HG03439 (cell line): Measurements from ENCODE around the gene HNRNPD.
A peak's percentile ranks its signal among the peaks of the same experiment; 100 is the strongest.
"Not testable (repeated sequence)": the region's sequence is repeated elsewhere in the genome, so short reads cannot be mapped to it uniquely, and the experiment has no call there.

ENCODE experiments used
- ATAC-seq: cut with Tn5 transposase; IDR thresholded peaks from one replicate; pipeline ENCODE4 v1.9.1; 2021; ENCODE audit warnings: mild to moderate bottlenecking, moderate library complexity; ENCODE audit not compliant: unreplicated experiment

Gene HNRNPD

DNA sequence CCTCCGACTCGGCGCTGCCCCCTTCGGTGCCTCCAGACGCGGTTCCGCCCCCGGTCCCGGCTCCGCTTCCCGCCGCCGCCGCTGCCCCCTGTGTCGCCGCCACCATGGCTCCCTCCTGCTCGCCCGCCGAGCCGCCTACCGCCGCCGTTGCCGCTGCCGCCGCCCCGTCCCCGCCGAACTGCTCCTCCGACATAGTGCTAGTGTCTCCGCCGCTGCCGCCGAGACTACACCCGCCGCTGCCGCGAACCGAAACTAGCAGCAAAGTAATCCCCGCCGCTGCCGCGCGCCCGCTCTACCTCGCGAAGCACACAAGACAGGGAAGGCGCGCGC is 340 bp downstream of the HNRNPD start:
- peak; percentile 29 for ATAC-seq

DNA sequence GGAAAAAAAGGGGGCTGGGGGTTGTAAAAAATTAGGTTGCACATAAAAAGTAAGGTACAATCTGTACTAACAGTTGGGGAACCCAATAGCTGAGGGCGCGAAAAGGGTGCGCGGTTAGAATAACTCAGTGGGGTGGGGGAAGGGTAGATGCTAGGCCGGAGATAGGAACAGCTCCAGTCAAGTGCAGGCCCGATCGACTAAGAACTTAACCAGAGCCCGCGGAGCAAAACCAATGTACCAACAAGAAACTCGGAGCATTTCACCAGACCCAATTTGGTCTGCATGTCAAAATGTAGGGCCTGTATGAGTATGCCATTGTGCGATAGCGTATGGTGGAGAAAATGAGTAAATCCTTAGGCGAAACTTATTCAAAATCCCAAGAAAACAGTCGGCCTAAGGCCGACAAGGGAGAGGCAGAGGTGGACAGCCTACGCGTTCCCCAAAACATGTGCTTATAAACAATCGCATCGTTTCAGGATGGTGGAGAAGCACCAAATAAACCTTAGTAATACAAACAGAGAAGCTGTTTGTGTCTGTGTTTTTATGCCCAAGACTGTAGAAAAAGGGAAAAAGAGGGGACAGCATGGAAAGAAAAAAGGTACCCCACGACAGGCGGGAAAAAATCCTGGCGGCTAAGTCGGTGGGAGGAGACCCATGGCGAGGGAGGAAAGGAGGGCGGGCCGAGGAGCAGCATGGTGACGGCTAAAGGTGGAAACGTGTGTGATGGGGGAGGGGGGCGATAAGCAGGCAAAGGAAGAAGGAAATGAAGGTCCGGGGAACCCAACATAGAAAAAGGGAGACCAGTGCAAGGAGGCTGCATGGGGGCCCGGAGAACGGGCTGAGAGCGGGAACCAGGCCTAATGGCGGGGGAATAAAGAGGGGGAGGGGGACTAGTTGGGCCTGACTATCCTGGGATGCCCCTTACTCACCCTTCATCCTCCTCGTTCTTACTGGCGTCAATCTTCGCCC is 990 bp downstream of the HNRNPD start:
- ATAC-seq, result no peak

DNA sequence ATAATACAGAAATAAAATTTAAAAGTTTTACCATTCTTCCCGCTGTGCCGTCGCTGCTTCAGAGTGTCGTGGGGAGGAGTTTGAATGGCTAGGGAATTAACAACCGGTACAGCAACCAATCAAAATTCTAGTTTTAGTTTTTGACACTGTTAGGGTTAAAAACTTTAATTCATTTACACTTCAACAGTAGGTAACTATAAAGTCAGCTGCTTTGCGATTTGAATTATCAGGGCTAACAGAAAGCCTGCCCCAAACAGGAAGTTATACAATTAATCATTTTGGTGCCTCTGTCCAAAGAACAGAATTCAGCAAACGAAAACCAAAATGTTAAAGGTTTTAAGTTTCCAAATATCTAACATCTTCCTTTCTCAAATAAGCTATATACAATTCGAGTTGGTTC is 2.3 kb downstream of the HNRNPD start:
- no peak for ATAC-seq

DNA sequence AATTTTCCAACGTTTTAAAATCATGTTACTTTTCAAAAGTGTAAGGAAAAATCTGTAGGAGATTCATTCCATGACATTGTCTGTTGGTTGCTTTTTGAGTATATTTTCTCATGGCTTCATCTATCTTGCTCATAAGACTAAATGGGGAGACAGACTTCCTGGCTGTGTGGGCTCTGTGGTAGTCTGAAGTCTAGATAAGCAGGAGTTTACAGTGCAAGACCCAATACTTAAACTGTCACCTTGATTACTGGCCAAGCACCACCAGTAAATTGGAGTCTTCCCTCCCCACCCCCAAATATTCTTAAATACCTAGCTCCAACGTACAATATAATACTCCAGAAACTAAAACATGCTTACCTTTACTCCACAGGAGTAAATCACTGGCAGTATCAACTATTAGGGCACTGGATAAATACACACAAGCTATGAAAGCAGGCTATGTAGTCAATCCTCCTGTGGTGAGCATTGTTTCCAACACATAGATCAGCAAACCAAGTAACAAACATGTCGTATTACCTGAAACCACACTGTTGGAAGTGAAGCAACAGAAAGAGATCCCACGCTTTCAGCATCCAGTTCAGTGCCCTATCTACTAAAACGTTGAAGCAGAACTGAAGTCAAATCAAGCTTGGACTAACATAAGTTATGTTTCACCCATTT is 6.2 kb downstream of the HNRNPD start:
- no peak for ATAC-seq

DNA sequence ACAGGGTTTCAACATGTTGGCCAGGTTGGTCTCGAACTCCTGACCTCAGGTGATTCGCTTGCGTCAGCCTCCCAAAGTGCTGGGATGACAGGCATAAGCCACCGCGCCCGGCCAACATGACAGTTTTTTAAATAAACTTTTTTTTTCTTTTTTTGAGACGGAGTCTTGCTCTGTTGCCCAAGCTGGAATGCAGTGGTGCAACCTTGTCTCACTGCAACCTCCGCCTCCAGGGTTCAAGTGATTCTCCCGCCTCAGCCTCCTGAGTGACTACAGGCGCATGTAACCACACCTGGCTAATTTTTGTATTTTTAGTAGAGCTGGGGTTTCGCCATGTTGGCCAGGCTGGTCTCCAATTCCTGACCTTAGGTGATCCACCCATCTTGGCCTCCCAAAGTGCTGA is 7.4 kb downstream of the HNRNPD start:
- ATAC-seq, result not testable (repeated sequence)

DNA sequence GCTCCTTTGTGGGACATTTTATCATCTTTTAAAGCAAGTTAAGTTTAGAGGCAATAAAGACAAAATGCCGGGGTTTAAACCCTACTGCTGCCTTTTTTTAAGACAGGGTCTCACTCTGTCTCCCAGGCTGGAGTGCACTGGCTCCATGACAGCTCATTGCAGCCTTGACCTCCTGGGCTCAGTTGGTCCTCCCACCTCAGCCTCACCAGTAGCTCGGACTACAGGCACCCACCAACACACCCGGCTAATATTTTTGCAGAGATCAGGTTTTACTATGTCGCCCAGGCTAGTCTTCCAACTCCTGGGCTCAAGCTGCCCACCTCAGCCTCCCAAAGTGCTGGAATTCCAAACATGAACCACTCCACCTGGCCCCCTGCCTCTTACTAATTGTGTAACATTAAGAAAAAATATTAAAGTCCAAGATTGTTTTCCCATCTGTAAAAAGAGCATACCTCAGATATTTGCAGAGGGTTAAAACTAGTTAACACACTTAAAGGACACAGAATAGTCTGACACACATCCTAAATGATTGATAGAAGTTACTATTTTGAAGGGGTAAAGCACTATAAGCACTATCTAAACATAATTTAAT is 9.8 kb downstream of the HNRNPD start:
- ATAC-seq, result no peak

DNA sequence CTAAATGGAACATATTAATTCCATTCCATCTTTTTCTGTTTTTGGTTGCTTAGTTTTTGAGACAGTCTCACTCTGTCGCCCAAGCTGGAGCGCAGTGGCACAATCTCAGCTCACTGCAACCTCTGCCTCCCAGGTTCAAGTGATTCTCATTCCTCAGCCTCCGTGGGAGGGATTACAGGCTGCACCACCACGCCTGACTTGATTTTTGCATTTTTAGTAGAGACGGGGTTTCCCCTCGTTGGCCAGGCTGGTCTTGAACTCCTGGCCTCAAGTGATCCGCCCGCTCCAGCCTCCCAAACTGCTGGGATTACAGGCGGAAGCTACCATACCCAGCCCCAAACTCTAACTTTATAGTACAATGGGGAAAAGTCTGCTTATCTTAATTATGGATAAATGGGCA is 11.2 kb downstream of the HNRNPD start:
- ATAC-seq, result no peak

DNA sequence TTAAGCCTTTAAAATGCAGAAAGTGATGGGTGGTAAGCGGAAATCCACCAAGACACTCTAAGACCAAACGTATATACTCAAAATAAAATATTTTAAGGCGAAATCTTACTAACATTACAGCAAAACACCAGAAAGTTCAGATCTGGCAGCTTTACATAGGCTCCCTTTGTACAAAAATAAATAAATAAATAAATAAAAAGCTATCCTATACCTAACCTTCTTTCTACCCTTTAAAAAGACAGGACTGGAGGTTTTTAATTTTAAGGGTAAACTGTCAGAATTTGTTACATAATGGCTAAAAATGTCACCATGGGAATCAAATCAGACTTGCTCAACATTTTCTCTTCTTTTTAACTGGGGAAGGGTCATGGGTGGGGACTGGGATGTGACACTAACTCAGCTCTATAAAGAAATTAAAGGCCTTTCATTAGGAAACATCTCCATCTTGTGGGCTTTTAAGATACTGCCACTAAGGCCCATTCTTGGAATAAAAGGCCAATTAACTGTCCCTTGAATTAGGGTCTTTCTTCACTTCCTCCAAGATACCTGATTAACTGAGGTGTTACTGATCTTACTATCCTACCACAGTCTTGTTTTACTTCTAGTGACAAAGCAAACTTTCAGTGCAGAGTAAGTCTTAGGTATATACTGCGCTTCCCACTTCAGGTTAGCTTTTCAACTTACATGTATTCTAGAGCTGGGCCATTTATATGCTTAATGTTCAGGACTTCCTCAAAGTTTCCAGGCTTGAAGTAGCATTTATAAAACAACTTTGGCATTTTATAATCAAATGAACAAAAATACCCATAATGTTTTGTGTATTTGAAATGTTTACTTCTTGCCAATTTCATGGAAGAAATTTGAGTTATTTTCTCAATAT is 13.3 kb downstream of the HNRNPD start:
- ATAC-seq, result no peak

DNA sequence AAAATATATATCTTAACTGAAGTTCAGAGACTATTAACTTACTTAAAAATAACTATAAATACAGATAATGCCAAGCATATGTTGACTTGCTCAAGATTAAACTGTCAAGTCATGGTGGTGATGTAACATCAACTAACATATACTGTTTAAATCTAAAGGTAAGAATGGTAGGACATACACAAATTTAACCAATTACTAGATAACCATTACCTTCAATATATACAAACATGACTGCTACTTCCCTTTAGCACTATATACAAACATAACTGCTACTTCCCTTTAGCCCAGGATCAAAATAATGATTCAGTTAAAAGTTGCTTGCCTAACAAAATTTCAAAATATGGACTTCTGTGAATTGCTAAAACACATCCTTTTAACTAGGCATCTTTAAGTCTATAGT is 14.9 kb downstream of the HNRNPD start:
- no peak for ATAC-seq

DNA sequence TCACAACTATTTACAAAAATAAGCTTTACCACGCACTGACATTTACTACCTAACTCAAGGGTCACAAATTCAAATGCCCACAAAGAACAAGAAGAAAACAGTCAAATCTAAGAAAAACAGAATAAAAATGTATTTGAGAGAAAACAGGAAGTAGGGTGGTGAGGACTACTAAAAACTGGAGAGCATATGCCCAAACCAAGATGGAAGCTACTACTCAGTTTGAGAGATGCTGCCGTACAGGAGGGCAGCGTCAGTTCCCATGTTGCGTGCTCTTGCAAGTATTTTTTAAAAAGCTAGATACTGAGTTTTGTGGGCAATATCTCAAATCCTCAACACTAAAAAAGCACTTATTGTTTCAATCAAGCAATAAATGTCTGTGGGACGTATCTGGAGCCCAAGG is 16.2 kb downstream of the HNRNPD start:
- ATAC-seq, result no peak

DNA sequence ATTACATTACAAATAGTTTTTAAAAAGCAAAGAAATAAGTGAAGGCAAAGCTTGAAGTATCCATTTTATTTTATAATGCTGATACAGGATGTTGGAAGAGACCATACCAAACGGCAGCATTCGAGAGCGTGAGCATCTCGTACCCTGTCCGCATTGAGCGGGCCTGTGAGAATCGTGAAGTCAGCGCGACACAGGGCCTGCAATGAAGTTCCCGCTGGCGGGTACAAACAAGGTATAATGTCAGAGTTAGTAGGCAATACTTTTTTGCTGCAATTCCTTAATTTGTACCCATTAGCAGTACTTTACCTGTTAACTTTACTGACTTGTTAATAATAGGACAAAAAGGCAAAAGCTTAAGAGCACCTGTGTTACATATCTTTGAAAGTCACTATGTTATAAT is 19.0 kb downstream of the HNRNPD start:
- ATAC-seq, result no peak

DNA sequence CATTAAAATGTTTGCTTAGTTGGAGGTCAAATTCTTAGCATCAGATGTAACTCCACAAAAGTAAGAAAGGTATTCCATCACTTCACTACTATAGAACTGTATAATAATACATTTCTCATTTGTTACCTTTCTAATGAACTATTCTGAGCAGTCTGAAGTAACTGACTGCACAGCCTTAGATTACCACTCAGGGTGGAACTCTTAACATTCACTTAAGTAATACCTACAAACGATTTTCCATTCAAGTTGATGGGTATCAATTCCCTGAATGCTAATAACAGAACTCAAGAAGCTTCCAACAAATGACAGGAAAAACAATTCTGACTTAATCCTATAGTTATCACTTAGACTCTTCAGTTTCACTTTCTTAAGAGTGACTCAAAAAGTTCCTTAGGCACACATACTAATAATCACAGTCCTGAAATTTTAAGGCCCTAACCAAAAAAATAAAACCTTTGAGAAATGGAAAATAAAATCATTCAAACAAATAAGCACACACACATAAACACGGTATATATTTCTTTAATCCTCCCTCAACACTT is 20.9 kb downstream of the HNRNPD start:
- no peak for ATAC-seq

DNA sequence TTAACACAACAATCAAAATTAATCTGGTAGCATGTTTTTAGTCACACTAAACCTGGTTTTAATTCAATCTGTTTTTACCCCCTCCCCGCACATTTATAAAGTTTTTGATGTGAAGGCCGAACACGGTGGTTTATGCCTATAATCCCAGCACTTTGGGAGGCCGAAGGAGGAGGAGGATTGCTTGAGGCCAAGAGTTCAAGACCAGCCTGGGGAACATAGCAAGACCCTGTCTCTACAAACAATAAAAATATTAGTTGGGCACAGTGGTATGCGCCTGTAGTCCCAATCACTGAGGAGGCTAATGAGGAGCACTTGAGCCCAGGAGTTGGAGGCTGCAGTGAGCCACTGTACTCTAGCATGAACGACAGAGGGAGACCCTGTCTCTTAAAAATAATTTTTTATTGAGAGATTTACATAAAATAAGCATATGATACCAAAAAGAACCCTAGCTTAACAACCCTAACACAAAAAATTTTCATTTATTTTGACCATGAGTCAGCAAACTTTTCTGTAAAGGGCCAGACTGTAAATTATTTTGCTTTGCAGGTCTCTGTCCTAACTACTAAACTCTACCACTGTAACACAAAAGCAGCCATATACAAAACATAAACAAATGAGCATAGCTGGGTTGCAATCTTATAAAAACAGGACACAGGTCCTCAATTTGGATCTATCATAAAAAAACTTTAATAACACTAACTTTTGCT is 21.5 kb downstream of the HNRNPD start:
- ATAC-seq, result no peak

DNA sequence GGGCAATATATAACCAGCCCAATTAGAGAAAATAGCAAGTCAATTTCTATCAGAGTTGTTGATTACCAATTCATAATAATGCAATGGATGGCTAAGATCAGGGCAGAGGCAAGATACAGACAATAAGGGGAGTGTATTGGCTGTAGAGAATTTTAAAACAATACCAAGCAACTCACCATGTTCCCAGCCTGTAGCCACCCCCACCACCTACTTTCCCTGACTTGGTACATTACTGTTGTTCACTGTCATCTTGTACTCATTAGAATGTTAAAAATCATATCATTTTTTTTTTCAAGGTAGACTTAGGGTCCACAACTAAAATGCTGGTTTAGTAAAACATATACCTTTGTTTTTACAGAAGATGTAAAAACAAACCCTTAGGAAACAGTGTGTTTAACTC is 27.7 kb downstream of the HNRNPD start:
- no peak for ATAC-seq

DNA sequence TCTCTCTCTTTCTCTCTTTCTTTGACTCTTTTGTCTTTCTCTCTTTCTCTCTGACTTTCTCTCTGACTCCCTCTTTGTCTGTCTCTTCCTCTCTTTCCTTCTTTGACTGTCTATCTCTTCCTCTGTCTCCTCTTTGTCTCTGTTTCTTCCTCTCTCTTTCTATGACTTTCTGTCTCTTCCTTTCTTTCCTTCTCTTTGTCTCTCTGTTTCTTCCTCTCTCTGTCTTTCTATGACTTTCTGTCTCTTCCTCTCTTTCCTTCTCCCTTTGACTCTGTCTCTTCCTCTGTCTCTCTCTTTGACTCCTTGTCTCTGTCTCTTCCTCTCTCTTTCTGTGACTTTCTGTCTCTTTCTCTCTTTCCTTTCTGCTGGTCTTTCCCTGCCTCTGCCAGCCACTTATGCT is 38.7 kb downstream of the HNRNPD start:
- no peak for ATAC-seq

DNA sequence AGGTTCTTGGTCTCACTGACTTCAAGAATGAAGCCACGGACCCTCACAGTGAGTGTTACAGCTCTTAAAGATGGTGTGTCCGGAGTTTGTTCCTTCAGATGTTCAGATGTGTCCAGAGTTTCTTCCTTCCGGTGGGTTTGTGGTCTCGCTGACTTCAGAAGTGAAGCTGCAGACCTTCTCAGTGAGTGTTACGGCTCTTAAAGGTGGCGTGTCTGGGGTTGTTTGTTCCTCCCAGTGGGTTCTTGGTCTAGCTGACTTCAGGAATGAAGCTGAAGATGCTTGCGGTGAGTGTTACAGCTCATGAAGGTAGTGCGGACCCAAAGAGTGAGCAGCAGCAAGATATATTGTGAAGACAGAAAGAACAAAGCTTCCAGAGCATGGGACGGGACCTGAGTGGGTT is 40.1 kb downstream of the HNRNPD start:
- ATAC-seq, result not testable (repeated sequence)

DNA sequence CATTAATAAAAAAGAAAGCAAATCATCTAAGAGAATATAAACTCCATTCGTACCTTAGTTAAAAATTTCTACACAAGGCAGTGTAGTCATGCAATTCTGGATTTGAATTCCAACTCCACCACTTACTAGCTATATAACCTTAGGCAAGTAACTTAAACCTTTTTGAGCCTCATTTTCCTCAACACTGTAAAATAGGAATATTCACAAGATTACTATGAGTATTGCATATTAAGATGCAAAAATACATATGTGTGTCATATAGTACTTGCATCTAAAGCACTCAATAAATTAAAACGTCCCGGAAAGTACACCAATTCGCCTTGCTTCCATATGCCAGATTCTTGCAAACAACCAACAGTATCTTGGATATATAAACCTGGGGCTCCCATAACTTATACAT is 42.0 kb downstream of the HNRNPD start:
- ATAC-seq, result no peak

DNA sequence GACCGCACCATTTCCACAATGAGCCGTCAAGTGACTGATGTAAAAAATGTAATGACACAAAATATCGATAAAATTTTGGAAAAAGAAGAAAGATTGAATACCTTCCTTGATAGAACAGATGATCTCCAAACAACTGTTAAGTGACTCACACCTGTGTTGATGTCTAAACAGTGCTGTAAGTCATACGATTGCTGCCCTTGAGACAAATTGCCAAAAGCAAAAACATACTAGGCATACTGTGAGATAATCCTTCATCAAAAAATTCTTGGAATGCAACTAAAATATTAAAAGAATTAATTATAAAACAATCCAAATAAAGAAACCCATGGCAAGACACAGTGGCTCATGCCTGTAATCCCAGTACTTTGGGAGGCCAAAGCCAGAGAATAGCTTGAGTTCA is 53.4 kb downstream of the HNRNPD start:
- ATAC-seq, result no peak

DNA sequence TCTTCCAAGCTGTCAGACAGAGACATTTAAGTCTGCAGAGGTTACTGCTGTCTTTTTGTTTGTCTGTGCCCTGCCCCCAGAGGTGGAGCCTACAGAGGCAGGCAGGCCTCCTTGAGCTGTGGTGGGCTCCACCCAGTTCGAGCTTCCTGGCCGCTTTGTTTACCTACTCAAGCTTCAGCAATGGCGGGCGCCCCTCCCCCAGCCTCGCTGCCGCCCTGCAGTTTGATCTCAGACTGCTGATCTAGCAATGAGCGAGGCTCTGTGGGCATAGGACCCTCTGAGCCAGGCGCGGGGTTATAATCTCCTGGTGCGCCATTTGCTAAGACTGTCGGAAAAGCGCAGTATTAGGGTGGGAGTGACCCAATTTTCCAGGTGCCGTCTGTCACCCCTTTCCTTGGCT is 70.7 kb downstream of the HNRNPD start:
- not testable (repeated sequence) for ATAC-seq
